GM06990 (cell line): ENCODE measurements around the gene SUPT3H.

Experiments used
- DNase-seq: peaks from one replicate; pipeline ENCODE4 v3.0.0-alpha.2; 2011; ENCODE audit not compliant: insufficient read length; ENCODE audit errors: extremely low read depth
- H3K27me3 ChIP-seq: replicated peaks from 2 replicates; pipeline ENCODE4 v1.6.0; 2011; ENCODE audit warnings: low read length; ENCODE audit not compliant: control insufficient read depth, insufficient read depth
- H3K36me3 ChIP-seq: 2 replicates; pipeline ENCODE4 v1.5.1; 2011; ENCODE audit warnings: low read length; ENCODE audit not compliant: control insufficient read depth, insufficient read depth
- H3K4me3 ChIP-seq: replicated peaks from 2 replicates; pipeline ENCODE4 v1.5.1; 2011; ENCODE audit warnings: low read depth, mild to moderate bottlenecking, control low read depth, low read length
- TF ChIP-seq, protein P1 (sequence below): IDR thresholded peaks from 2 replicates; pipeline ENCODE4 v1.5.1; 2011; ENCODE audit warnings: low read length, control low read depth, mild to moderate bottlenecking, inconsistent platforms; ENCODE audit not compliant: insufficient read depth, poor library complexity, severe bottlenecking

The SUPT3H gene

DNA sequence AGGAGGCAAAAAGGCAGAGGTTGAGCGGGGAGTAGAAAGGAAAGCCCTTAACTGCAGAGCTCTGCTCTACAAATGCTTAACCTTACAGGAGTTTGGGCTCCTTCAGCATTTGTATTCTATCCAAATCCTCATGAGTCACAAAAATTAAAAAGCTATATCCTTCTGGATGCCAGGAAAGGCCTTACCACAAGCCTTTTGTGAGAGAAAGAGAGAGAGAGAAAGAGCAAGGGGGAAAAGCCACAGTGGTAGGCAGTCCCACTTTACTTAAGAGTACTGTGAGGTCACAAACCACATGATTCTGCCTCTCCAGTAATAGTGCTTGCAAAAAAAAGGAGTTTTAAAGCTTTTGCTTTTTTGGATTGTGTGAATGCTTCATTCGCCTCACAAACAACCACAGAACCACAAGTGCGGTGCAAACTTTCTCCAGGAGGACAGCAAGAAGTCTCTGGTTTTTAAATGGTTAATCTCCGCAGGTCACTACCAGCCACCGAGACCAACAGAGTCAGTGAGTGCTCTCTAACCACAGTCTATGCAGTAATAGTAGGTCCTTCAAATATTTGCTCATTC, 49.7 kb downstream of the SUPT3H start, which contains the start of gene RUNX2:
TSS of gene RUNX2 (plus strand) at position 375 of the 567 bp plus-strand sequence. CDS start 397 bp downstream, outside the sequence.
- no peak for DNase-seq
- TF ChIP-seq, protein P1, sequence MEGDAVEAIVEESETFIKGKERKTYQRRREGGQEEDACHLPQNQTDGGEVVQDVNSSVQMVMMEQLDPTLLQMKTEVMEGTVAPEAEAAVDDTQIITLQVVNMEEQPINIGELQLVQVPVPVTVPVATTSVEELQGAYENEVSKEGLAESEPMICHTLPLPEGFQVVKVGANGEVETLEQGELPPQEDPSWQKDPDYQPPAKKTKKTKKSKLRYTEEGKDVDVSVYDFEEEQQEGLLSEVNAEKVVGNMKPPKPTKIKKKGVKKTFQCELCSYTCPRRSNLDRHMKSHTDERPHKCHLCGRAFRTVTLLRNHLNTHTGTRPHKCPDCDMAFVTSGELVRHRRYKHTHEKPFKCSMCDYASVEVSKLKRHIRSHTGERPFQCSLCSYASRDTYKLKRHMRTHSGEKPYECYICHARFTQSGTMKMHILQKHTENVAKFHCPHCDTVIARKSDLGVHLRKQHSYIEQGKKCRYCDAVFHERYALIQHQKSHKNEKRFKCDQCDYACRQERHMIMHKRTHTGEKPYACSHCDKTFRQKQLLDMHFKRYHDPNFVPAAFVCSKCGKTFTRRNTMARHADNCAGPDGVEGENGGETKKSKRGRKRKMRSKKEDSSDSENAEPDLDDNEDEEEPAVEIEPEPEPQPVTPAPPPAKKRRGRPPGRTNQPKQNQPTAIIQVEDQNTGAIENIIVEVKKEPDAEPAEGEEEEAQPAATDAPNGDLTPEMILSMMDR: no peak
- H3K4me3 ChIP-seq: no peak within 1 kb of the TSS
- H3K36me3 ChIP-seq: no peaks in the 10 kb centered on the region
- H3K27me3 ChIP-seq: no peaks in the 10 kb centered on the region

DNA sequence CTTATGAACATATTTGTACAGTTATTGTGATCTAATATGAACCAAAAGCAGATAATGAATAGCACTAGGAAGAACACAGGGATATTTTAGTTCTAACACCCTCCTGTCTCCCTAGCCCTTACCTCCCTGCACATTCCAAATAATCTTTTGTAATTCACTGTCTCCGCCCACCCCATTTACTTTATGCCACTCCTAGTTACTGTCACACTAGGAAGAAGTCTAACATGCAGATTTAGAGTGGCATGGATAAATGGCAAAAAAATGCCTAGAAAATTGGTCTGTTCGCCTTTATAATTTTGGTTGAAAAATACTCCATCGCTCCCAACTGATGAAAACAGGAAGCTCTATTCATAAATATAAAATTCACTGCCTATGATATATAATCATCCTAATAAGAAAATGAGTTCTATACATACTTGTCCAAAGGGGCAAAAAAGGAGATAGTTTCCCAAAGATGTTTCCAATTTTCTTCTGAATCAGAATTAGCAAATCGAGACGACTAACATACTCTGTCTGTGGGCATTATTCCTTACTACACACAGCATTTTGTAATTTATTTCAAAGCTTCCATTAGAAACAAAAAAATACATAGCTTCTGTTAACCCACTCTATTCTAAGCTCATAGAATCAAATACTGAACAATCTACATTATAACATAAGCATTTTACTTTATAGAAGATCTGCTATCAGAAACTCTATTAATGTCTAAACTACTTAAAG, 50.9 kb downstream of the SUPT3H start:
- H3K27me3 ChIP-seq: no peaks in the 10 kb centered on the region
- TF ChIP-seq, protein P1: no peak
- DNase-seq: no peak
- H3K36me3 ChIP-seq: no peaks in the 10 kb centered on the region
- H3K4me3 ChIP-seq: no peak overlapping the region

DNA sequence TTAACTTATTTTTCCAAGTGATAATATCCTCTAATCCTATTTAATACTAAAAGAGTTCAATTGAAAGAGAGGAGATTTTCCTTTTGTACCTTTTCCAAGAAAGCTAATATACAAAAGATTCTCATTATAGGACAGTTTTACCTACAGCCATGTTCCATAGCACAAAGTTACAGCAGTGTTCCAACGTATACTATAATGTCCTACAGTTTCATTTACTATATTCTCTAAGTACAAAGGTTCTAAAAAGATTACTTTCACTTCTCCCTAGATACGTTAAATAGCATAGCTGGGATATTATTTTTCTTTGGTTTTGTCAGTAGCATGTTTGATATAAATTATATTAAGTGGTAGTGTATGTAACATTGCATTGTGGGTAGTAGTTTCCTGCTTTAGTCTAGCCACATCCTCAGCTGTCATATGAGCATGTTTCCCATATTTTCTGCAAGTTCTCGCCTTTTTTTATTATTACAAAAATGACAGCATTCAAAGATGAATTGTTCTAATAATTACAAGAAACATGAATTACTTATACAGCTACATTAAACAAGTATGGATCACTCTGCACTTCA, 54.0 kb downstream of the SUPT3H start:
- TF ChIP-seq, protein P1: no peak
- no peak for DNase-seq
- Histone ChIP-seq H3K36me3 (no peaks in the 10 kb centered on the region), H3K27me3 (no peaks in the 10 kb centered on the region), H3K4me3 (no peak overlapping the region)

DNA sequence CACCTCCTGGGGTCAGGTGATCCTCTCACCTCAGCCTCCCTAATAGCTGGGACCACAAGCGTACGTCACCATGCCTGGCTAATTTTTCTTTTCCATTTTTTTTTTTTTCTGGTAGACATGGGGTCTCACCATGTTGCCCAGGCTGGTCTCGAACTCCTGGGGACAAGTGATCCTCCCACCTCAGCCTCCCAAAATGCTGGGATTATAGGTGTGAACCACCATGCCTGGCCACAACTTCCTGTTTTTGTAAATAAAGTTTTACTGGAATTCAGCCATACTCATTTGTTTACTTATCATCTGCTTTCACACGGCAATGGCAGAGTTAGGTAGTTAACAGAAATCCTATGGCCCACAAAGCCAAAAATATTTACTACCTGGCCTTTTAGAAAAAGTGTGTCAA, 57.4 kb downstream of the SUPT3H start:
- H3K36me3 ChIP-seq: no peaks in the 10 kb centered on the region
- TF ChIP-seq, protein P1: no peak
- no peak for DNase-seq

DNA sequence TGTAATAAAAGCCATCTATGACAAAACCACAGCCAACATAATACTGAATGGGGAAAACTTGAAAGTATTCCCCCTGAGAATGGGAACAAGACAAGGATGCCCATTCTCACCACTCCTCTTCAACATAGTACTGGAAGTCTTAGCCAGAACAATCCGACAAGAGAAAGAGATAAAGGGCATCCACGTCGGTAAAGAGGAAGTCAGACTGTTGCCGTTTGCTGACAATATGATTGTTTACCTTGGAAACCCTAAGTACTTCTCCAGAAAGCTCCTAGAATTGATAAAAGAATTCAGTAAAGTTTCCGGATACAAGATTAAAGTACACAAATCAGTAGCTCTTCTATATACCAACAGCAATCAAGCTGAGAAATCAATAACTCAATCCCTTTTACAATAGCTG, 63.6 kb downstream of the SUPT3H start:
- no peak for DNase-seq
- Histone ChIP-seq H3K27me3 (no peaks in the 10 kb centered on the region), H3K36me3 (no peaks in the 10 kb centered on the region), H3K4me3 (no peak overlapping the region)
- TF ChIP-seq, protein P1: no peak

More for the DNA sequence above, 57.4 kb downstream of the SUPT3H start:
- Histone ChIP-seq H3K27me3 (no peaks in the 10 kb centered on the region), H3K4me3 (no peak overlapping the region)
